HCT116 (cell line): Measurements from ENCODE around the gene CTXN1. TPM values are rescaled to one million over a fixed set of nuclear protein-coding genes. Genes with fewer than 3 reads are reported as not detected.

Source experiments
- ATAC-seq: fragments of 200-7000 bp; cut with Tn5 transposase; 2 replicates; pipeline ENCODE4 v1.9.1; 2020; ENCODE audit warnings: mild to moderate bottlenecking, moderate library complexity
- BruUV-seq: library from RNA; stranded (reverse); fragments of 400-500 nt; replicated peaks from 2 replicates; lab custom pipeline; 2021; lab: Mats Ljungman, UMichigan
- CTCF ChIA-PET: fragments of 300-600 bp; sonication (Branson Sonifier 250); formaldehyde crosslinking; loops from one replicate; lab custom pipeline; 2021; ENCODE audit warnings: antibody characterized with exemption; lab: Charles Lee
- POLR2A ChIA-PET: fragments of 300-600, 350-600 bp; sonication (Branson Sonifier 250); formaldehyde crosslinking; loops from one replicate; lab custom pipeline; 2021; ENCODE audit warnings: antibody characterized with exemption; lab: Charles Lee
- RAD21 ChIA-PET, 2 experiments: fragments of 300-600 bp; sonication (Branson Sonifier 250); formaldehyde crosslinking; loops; one replicate each; lab custom pipeline; 2023; ENCODE audit warnings: low total read pairs in 2 of 2; ENCODE audit not compliant: uncharacterized antibody in 2 of 2, unreplicated experiment in 2 of 2, low non-redundant PET in 1 of 2; lab: Charles Lee
- DNase-seq: peaks from one replicate; pipeline ENCODE4 v3.0.0-alpha.2; 2010; ENCODE audit warnings: low read depth, low spot score
- H2AFZ ChIP-seq: fragments of 200-600 bp; shearing (Covaris generic), sonication (generic); 2 replicates; pipeline ENCODE4 v1.6.1; 2017; ENCODE audit warnings: low read depth, mixed run types, mixed read lengths, antibody characterized with exemption, low read length; ENCODE audit not compliant: poor library complexity, severe bottlenecking
- H3K27ac ChIP-seq: 2 replicates; pipeline ENCODE4 v1.5.1; 2012; ENCODE audit warnings: low read depth, low read length
- H3K27me3 ChIP-seq: fragments of 200-600 bp; sonication (generic); 2 replicates; pipeline ENCODE4 v1.6.1; 2016; ENCODE audit warnings: mixed run types, low read length, mixed read lengths; ENCODE audit not compliant: insufficient read depth
- H3K36me3 ChIP-seq, 2 experiments: fragments of 200-500 bp in 1 of 2; fragments of 200-600 bp in 1 of 2; sonication (Bioruptor generic) in 1 of 2; sonication (generic) in 1 of 2; 2 replicates each; pipeline versions ENCODE4 v1.5.1 to v1.6.1; 2014 to 2016; ENCODE audit warnings: low read length in 2 of 2, inconsistent platforms in 1 of 2, mixed read lengths in 1 of 2, mixed run types in 1 of 2; ENCODE audit not compliant: insufficient read depth in 2 of 2, control insufficient read depth in 1 of 2
- H3K4me1 ChIP-seq, 2 experiments: fragments of 200-600 bp in 1 of 2; sonication (generic) in 1 of 2; 2 replicates each; pipeline versions ENCODE4 v1.5.1 to v1.6.1; 2012 to 2017; ENCODE audit warnings: low read length in 2 of 2, inconsistent platforms in 1 of 2, mild to moderate bottlenecking in 1 of 2, mixed read lengths in 1 of 2, mixed run types in 1 of 2, moderate library complexity in 1 of 2; ENCODE audit not compliant: insufficient read depth in 2 of 2, control insufficient read depth in 1 of 2
- H3K4me2 ChIP-seq: fragments of 200-600 bp; sonication (generic); 2 replicates; pipeline ENCODE4 v1.6.1; 2017; ENCODE audit warnings: mixed run types, low read length, mixed read lengths
- H3K4me3 ChIP-seq, 2 experiments: fragments of 200-600 bp in 1 of 2; sonication (generic) in 1 of 2; replicated peaks in 1 of 2; 2 replicates each; pipeline ENCODE4 v1.5.1; 2011 to 2016; ENCODE audit warnings: low read length in 2 of 2, control low read depth in 1 of 2, low read depth in 1 of 2, mild to moderate bottlenecking in 1 of 2, mixed read lengths in 1 of 2, mixed run types in 1 of 2
- H3K79me2 ChIP-seq: fragments of 200-600 bp; sonication (generic); 2 replicates; pipeline ENCODE4 v1.6.1; 2017; ENCODE audit warnings: mild to moderate bottlenecking, mixed run types, low read length, moderate library complexity, mixed read lengths; ENCODE audit not compliant: insufficient read depth
- H3K9ac ChIP-seq: fragments of 200-600 bp; sonication (generic); 2 replicates; pipeline ENCODE4 v1.6.1; 2016; ENCODE audit warnings: low read length, mixed read lengths
- H3K9me2 ChIP-seq: fragments of 200-600 bp; sonication (generic), shearing (Covaris generic); 2 replicates; pipeline ENCODE4 v1.6.1; 2017; ENCODE audit warnings: mixed run types, mild to moderate bottlenecking, moderate library complexity; ENCODE audit not compliant: insufficient read depth
- H3K9me3 ChIP-seq, 2 experiments: fragments of 200-500 bp in 1 of 2; fragments of 200-600 bp in 1 of 2; sonication (Bioruptor generic) in 1 of 2; sonication (generic) in 1 of 2; 2 replicates each; pipeline ENCODE4 v1.6.1; 2014 to 2017; ENCODE audit warnings: low read length in 2 of 2, mixed read lengths in 2 of 2, inconsistent platforms in 1 of 2, low read depth in 1 of 2, mild to moderate bottlenecking in 1 of 2, mixed run types in 1 of 2, moderate library complexity in 1 of 2; ENCODE audit not compliant: control insufficient read depth in 1 of 2, insufficient read depth in 1 of 2
- H4K20me1 ChIP-seq: fragments of 200-600 bp; sonication (generic), shearing (Covaris generic); 2 replicates; pipeline ENCODE4 v1.6.1; 2017; ENCODE audit warnings: mixed run types, mild to moderate bottlenecking, moderate library complexity; ENCODE audit not compliant: insufficient read depth
- CBX3 ChIP-seq: IDR thresholded peaks from 2 replicates; pipeline ENCODE4 v1.6.1; 2012; ENCODE audit warnings: low read depth
- EZH2phosphoT487 ChIP-seq: fragments of 200-600 bp; IDR thresholded peaks from 2 replicates; pipeline ENCODE4 v1.6.1; 2018; ENCODE audit warnings: antibody characterized with exemption, borderline replicate concordance
- POLR2AphosphoS5 ChIP-seq: IDR thresholded peaks from 2 replicates; pipeline ENCODE4 v1.6.1; 2011; ENCODE audit warnings: mild to moderate bottlenecking, low read depth, low read length, moderate library complexity
- SIN3A ChIP-seq: IDR thresholded peaks from 2 replicates; pipeline ENCODE4 v1.6.1; 2012; ENCODE audit warnings: low read depth
- SRF ChIP-seq: IDR thresholded peaks from 2 replicates; pipeline ENCODE4 v1.6.1; 2012; ENCODE audit warnings: low read depth
- TCF7L2 ChIP-seq: IDR thresholded peaks from 2 replicates; pipeline ENCODE4 v1.7.0; 2011; ENCODE audit warnings: borderline replicate concordance, inconsistent platforms; ENCODE audit not compliant: insufficient read depth, insufficient read length; ENCODE audit errors: extremely low read depth
- ZFX ChIP-seq: fragments of 450-650 bp; IDR thresholded peaks from 2 replicates; pipeline ENCODE4 v1.6.1; 2017
- intact Hi-C: fragments of 100-400 bp; cut with micrococcal nuclease; formaldehyde crosslinking; loops from 2 replicates; pipeline ENCODE4 v1.10.0; 2022
- total RNA-seq: library from RNA; stranded (reverse); gene quantifications from one replicate; pipeline ENCODE4 v1.2.1, GENCODE V29; 2021; ENCODE audit not compliant: unreplicated experiment
- TF ChIP-seq, protein P1 (sequence below): IDR thresholded peaks from 2 replicates; pipeline ENCODE4 v1.6.1; 2012; ENCODE audit warnings: low read depth

CTXN1 gene
- total RNA-seq, 1 experiment from 2014 or later: 56.0 TPM

DNA sequence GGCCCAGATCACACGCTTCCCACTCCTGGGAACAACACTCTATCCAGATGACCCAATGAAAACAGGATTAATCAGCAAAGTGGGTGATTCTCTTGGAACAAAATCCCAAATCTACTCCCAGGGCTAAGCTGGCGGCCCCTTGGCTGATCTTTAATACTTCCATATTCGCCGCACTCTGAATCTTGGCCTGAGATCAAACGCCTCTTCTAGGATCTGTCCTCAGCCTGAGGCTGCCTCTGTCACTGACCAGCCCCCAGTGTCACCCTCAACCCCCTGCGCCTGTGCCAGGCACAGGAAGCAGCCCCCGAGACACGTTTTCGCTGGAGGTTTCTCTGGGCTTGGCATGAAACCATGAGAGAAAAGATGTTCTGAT lies 2.4 kb upstream of the CTXN1 start:
- Histone ChIP-seq H3K4me2 (peak overlapping the region; percentile 55), H3K79me2 (no peaks in the 10 kb centered on the region), H3K9me2 (no peaks in the 10 kb centered on the region), H3K4me1 (peaks cover 22 to 52% of the 10 kb centered on the region in 2 experiments), H3K9ac (peak overlapping the region; percentile 26), H3K36me3 (peaks cover 14 to 15% of the 10 kb centered on the region in 2 experiments; a peak in 3 of 4 replicates), H3K27ac (peak overlapping the region; percentile 57), H2AFZ (no peak overlapping the region), H3K9me3 (no peaks in the 10 kb centered on the region), H4K20me1 (no peaks in the 10 kb centered on the region), H3K27me3 (no peaks in the 10 kb centered on the region), H3K4me3 (no peak overlapping the region)
- RAD21 ChIA-PET: interaction anchor here in 1 of 2 experiments (0.6 kb wide), 1 partner anchor 8 kb away, joined by 6 read pairs; the partner anchor contains the start of gene SNAPC2
- CTCF ChIA-PET: interaction anchor here (0.9 to 2.1 kb wide), 4 partner anchors 10 to 230 kb away, joined by 3 to 4 read pairs (median 4); no protein-coding TSS in a partner anchor
- intact Hi-C loops: no loop called here
- no TSS peak for BruUV-seq
- POLR2A ChIA-PET: interaction anchor here (2.5 to 3.4 kb wide), 2 partner anchors 8 to 16 kb away, joined by 17 read pairs; partner anchors contain the start of genes SNAPC2 and TIMM44
- no peak for ATAC-seq
- DNase-seq: no peak
- TF ChIP-seq ZFX: no peak
- no peak for TF ChIP-seq EZH2phosphoT487
- TF ChIP-seq SIN3A: no peak
- no peak for TF ChIP-seq CBX3

DNA sequence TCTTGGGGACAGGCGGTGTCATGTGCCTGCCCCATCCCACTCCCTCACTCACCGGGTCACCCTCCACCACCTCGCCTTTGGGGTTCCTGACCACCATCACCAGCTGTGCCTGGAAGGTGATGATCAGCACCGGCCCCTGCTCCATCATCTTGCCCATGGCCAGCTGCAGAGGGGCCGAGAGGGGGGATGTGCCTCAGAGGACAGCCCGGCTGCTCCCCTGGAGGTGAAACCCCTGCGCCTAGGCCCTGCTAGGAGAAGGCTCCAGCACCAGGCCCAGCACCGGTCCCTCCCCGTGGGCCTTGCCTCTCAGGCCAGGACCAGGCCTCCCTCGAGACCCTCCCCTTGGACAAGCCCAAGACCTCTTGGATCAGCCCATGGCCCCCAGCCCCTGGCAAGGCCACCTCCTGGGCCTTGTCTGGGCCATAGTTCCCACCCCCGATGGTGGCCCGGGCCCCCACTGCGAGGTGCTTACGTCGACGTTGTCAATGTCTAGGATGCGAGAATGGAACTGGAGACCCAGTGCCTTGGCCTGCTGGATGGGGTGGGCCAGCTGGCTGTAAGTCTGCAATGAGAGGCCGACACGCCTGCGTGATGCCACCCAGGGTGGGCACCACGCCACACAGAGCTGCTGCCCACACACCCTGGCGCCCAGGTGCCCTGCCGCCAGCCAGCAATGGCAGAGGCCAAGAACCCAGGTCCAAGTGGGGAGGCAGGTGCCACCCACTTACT lies 1.8 kb upstream of the CTXN1 start:
- Histone ChIP-seq H3K9me2 (no peaks in the 10 kb centered on the region), H3K9ac (peak overlapping the region; percentile 26; the same call in 1 of the 2 replicates), H3K4me1 (peaks cover 22 to 52% of the 10 kb centered on the region in 2 experiments)
- POLR2A ChIA-PET: no interaction called here
- DNase-seq: no peak
- TF ChIP-seq SRF (no peak), TCF7L2 (no peak), POLR2AphosphoS5 (peak; percentile 17; the same call in 1 of the 2 replicates)
- TF ChIP-seq, protein P1, sequence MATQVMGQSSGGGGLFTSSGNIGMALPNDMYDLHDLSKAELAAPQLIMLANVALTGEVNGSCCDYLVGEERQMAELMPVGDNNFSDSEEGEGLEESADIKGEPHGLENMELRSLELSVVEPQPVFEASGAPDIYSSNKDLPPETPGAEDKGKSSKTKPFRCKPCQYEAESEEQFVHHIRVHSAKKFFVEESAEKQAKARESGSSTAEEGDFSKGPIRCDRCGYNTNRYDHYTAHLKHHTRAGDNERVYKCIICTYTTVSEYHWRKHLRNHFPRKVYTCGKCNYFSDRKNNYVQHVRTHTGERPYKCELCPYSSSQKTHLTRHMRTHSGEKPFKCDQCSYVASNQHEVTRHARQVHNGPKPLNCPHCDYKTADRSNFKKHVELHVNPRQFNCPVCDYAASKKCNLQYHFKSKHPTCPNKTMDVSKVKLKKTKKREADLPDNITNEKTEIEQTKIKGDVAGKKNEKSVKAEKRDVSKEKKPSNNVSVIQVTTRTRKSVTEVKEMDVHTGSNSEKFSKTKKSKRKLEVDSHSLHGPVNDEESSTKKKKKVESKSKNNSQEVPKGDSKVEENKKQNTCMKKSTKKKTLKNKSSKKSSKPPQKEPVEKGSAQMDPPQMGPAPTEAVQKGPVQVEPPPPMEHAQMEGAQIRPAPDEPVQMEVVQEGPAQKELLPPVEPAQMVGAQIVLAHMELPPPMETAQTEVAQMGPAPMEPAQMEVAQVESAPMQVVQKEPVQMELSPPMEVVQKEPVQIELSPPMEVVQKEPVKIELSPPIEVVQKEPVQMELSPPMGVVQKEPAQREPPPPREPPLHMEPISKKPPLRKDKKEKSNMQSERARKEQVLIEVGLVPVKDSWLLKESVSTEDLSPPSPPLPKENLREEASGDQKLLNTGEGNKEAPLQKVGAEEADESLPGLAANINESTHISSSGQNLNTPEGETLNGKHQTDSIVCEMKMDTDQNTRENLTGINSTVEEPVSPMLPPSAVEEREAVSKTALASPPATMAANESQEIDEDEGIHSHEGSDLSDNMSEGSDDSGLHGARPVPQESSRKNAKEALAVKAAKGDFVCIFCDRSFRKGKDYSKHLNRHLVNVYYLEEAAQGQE: no peak
- TF ChIP-seq, all 23 proteins: peak for 1
- Histone ChIP-seq H2AFZ (no peak overlapping the region), H3K9me3 (no peaks in the 10 kb centered on the region), H3K36me3 (peaks cover 9 to 14% of the 10 kb centered on the region in 2 experiments), H3K27ac (peak overlapping the region; percentile 57), H3K79me2 (no peaks in the 10 kb centered on the region), H3K4me2 (peak overlapping the region; percentile 55; the same call in 1 of the 2 replicates), H3K27me3 (no peaks in the 10 kb centered on the region), H3K4me3 (no peak overlapping the region), H4K20me1 (no peaks in the 10 kb centered on the region)
- CTCF ChIA-PET: interaction anchor here (1.3 to 1.5 kb wide), 2 partner anchors 17 to 231 kb away, joined by 3 read pairs; no protein-coding TSS in a partner anchor
- BruUV-seq: no TSS peak
- RAD21 ChIA-PET: no interaction called here
- no peak for ATAC-seq
- intact Hi-C loops: no loop called here
